Left hindlimb (tissue), 1 donor: Measurements from ENCODE around the gene DIP2A.

Experiments
- DNase-seq: peaks from one replicate; pipeline ENCODE4 v3.0.0-alpha.2; 2018

Gene DIP2A

DNA sequence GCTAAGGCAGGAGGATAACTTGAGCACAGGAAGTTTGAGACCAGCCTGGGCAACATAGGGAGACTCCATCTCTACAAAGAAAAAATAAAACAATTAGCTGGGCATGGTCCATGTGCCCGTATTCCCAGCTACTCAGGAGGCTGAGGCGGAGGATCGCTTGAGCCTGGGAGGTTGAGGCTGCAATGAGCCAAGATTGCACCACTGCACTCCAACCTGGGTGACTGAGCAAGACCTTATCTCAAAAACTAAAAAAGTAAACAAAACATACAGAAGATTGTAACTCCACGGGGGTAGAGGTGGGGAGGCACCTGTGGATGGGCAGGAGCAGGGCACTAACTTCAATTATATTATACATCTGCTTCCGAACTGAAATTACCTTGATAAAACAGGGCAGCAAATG lies 141.6 kb downstream of the DIP2A start:
- no peak for DNase-seq

DNA sequence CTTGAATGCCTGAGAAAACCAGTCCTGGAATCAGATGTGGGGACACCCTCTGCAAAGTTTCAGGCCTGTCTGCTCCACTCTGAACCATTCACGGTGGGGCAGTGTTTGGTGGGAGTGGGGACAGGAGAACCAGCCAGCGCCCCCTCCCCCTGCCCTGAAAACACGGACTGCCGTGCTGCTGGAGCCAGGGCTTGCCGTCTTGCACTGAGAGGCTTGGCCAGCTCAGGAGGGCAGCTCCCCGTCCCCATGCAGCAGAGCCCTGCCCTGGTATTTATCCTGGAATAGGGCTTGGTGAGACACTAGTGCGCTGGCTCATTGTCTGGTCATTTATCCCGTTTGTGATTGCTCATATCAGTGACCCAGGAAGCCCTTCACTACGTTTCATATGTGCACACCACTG lies 142.3 kb downstream of the DIP2A start:
- no peak for DNase-seq

DNA sequence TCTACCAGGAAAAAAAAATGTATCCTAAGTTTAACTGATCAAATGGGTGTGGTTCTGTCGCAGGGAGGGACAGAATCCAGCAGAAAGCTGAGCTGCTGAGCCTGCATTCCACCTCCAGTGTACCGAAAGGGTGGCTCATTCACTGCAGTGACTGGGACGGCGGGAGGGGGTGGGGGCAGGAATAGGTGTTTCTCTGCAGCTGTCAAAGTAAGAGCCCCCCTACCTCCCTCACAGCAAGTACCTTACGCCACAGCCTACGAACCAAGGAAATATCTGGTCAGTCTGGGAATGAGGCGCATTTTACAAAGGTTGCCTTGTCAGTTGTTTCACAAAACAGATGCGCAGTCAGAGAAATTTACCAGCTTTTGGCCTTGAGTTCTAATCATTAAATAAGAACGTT lies 144.5 kb downstream of the DIP2A start:
- no peak for DNase-seq

DNA sequence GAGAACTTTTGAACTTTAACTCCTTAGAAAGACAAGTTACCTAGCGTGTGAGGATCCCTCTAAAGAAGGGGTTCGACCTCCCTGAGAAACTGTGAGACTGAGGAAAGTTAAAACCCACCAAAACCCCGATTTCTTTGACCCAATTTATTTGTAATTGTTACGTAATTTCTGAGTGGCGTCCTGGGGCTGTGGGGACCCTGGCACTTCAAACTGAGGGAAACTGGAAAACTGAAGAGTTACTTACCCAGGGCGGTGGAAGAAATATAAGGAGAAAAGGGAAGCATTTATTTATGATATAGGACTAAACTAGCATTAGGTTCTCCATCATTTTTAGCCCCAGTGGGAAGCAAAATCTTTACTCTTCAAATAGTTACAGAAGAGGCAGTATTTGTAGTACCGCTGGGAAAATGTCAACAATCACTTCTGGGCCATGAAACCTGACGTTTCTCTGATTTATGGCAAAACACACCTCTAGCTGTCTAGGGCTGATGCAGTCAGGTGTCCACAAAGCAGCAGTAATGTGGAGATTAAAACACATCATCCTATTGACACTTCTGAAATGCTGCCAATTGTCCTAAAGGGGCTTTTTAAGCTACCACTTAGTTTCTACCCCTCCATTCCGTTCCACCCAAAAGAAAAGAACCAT lies 145.8 kb downstream of the DIP2A start:
- no peak for DNase-seq

DNA sequence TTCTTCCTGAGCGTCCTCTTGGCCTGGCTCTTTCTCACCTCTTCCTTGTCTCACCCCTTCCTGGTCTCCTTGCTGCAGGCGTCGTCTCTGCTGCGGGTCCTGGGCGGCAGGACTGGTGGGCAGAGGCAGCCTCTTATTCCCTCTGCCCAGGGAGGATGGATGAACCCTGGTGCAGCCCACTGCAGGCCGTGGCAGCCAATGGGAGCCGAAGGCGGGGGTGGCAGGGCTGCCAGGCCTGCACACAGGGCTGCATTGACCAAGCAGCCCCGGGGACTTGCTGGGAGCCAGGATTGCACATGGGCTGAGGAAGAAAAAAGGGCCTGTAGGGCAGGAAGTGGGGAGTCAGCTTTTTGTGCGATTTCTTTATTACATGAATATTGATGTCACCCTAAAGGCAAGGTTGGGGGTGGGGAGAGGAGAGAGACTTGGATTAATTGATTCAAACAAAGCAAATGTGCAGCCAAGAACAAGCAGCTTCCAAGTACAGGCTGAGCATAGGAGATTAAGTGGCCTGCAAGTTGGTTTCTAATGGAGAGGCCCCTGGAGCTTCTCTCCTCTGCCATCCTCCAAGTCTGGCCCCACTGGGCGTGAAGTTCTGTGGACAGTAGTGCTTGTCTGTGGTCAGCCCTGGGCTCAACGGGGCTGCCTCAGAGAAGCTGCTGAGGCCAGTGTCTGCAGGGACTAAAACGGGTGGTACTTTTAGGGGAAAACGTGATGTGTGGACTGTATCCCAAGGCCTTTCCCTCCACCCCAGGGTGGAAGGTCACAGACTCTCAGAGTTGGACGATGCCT lies 146.5 kb downstream of the DIP2A start, which contains the start of gene S100B:
Gene S100B, minus strand, starts transcription at position 108 of the 792 bp plus-strand sequence. CDS start 2,667 bp downstream, outside the sequence.
- DNase-seq: peak; percentile 75

DNA sequence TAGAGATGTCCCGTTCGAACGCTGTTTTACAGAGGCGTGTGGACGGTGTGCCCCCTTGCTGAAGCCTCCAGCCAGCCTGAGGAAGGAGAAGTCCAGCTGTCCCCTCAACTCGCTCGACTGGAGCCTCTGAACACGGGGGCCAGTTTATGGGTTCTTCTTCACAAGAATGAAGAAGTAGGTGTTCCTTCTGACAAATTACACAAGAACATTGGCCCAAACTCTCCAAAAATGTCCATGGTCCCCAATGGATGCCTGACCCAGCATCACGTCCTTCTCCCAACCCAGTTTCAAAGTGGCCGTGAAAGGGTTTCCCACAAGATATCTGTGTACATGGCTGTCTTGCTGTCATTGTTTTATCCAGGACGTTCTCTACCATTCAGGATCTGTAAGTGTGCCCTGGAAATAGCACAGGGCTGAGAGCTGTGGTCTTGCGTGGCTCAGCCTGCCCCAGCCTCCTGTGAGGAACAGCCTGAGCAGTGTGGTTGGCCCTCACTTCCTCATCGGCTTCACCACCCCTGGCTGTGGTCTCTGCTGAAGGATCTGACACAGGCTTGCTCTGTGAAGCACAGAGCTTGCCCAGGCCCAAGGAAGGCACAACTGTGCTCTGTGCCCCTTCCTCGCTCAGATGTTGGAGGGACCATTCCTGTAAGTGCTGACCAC lies 147.2 kb downstream of the DIP2A start:
- no peak for DNase-seq

DNA sequence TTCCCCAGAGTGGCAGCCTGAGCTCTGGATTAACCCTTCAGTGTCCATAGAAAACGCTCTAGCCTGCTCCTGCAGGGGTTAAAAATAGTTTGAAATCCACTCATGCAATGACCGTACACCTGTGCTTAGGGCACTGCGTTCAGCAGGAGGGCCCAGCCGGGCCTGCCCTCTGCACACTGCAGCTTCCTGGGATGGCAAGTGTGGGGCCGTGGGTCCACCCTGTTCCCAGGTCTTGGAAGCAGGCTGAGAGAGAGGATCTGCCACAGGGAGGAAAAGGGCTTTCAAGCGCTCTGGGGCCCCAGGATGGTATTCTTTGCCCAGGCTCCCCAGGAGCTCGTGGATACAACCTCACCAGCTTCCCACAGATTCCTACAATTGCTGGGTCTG lies 147.7 kb downstream of the DIP2A start:
- no peak for DNase-seq

DNA sequence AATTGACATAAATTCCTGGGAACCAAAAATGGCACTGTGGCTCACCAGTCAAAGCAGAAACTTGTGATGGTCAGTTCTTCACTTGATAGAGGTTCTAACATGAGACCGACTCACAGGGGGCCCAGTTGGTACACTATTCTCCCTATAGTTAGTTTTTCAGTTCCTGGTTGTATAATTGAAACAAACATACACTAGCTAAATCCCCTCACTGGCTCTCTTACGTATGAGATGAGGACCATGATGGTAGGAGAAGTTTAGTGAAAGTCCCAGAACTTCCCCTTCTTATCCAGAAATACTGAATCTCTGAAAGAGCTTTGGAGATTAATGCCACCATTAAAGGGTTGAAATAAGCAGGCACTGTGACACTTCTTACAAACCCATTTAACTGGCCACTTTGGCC lies 148.9 kb downstream of the DIP2A start:
- DNase-seq: no peak

DNA sequence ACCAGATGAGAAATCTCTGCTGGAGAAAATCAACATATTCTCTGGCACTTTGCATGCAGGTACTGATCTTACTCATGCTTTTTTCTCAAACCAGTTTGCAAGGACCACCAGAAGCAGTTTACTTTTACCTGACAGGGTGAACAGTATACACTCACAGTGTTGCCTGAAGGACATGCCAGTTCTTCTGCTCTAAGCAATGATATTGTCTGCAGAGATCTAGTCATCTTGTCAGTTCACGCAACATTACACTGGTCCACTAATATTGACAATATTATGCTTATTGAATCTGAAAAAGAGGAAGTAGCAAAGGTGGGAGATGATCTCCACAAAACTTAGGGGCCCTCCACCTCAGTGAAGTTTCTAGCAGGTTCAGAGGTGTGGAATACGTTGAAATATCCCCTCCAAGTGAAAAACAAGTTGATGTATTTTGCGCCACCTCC lies 150.0 kb downstream of the DIP2A start:
- DNase-seq: no peak

DNA sequence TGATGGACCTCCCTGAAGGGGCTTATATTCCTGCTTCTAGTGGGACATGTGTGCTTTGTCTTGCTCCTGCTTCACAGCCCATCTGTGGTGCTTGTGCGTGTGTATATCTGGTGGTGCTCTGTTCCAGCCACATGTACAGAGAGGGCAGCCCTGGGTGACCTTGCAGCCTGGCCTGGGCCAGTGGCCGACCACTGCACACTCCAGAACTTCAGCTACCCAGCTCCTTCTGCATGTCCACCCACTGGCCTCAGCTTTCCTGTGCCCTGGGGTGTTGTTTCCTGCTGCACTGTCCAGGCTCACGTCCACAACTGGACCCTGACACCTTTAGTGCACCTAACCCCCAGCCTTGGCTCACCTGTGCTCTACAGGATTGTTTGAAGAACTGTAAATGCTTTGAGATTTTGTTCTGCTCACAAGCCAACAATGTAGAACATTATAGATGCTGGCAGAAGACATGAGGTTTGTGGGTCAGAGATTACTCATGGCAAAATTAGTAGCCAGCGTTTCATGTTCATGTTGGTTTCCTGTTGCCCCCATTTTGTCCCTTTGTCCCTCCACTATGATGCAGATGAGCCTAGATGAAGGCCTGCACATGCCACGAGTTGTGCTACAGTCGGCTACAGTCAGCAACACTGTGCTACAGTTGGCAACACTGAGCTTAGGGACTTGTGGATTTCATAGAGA lies 151.5 kb downstream of the DIP2A start:
- DNase-seq: no peak

DNA sequence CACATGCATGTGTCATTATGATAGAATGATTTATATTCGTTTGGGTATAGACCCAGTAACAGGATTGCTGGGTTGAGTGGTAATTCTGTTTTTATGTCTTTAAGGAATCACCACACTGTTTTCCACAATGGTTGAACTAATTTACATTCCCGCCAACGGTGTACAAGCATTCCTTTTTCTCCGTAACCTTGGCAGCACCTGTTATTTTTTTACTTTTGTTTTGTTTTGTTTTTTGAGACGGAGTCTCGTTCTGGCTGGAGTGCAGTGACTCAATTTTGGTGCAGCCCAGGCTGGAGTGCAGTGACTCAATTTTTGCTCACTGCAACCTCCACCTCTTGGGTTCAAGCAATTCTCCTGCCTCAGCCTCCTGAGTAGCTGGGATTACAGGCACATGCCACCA lies 154.7 kb downstream of the DIP2A start:
- no peak for DNase-seq

DNA sequence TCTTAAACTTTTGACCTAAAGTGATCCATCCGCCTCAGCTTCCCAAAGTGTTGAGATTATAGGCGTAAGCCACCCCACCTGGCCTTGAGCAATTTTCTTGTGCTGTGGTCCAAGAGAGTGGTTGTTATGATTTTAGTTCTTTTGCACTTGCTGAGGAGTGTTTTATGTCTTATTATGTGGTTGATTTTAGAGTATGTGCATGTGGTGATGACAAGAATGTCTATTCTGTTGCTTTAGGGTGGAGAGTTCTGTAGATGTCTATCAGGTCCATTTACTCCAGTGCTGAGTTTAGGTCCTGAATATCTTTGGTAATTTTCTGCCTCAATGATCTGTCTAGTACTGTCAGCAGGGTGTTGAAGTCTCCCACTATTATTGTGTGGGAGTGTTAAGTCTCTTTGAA lies 157.4 kb downstream of the DIP2A start:
- DNase-seq: no peak

DNA sequence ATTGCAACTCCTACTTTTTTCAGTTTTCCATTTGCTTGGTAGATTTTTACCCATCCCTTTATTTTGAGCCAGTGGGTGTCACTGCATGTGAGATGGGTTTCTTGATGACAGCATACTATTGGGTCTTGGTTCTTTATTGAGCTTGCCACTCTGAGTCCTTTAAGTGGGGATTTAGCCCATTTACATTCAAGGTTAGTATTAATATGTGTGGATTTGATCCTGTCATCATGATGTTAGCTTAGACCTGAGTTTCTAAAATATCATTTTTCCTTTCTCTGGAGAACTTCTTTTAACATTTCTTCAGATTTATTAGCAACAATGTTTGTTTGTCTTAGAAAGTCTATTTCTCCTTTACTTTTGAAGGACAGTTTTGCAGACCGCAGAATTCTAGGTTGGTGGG lies 158.0 kb downstream of the DIP2A start:
- no peak for DNase-seq

DNA sequence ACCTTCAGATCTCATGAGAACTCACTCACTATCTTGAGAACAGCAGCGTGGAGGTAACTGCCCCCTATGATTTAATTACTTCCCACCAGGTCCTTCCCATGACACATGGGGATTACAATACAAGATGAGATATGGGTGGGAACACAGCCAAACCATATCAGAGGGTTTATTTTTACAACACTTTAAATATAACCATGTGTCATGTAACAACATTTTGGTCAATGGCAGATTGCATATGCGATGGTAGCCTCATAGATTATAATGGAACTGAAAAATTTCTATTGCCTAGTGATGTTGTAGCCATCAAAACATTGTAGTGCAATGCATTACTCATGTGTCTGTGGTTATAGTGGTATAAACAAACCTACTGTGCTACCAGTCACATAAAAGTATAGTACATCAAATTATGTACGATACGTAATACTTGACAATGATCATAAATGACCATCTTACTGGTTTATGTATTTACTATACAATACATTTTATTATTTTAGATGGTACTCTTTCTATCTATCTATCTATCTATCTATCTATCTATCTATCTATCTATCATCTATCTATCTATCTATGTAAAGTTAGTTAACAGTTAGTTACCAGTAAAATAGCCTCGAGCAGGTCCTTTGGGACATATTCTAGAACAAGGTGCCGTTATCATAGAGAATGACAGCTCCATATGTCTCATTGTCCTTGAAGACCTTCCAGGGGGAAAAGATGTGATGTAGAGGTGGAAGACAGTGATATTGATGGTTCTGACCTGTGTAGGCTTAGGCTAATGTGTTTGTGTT lies 158.8 kb downstream of the DIP2A start:
- no peak for DNase-seq

DNA sequence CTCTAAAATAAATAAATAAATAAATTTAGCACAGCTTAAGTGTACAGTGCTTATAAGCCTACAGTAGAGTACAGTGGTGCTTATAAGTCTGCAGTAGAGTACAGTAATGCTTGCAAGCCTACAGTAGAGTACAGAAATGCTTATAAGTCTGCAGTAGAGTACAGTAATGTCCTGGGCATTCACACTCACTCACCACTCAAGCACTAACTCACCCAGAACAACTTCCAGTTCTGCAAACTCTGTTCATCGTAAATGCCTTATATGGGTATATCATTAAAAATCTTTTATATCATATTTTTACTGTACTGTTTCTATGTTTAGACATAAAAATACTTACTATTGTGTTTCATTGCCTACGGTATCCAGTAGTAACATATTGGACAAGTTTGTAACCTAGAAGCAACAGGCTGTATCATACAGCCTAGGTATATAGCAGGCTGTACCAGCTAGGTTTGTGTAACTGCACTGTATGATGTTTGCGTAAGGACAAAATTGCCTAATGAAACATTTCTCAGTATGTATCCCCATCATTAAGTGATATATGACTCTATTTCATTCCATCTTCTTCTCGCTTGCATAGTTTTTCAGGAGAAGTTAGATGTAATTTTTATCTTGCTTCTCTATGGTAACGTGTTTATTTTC lies 160.2 kb downstream of the DIP2A start:
- DNase-seq: no peak
